ENCODE results near the gene NAA35.
"Not testable (repeated sequence)": the region's sequence is repeated elsewhere in the genome, so short reads cannot be mapped to it uniquely, and the experiment has no call there.

Gene NAA35

GRCh38 chr9:86035827-86036440 lies 95.0 kb downstream of the NAA35 start:
- no peak for DNase-seq

GRCh38 chr9:86036555-86036954 lies 95.6 kb downstream of the NAA35 start:
- no peak for DNase-seq

GRCh38 chr9:86039991-86040860 lies 99.3 kb downstream of the NAA35 start:
- no peak for DNase-seq

- DNase-seq = no peak
These were observed 99.9 kb downstream of the NAA35 start for GRCh38 chr9:86040861-86041155.

- no peak for DNase-seq
These were observed 100.4 kb downstream of the NAA35 start for GRCh38 chr9:86041311-86041741.

GRCh38 chr9:86042199-86042978 lies 101.4 kb downstream of the NAA35 start:
- no peak for DNase-seq

- DNase-seq = no peak
These were observed 102.6 kb downstream of the NAA35 start for GRCh38 chr9:86043586-86043985.

- DNase-seq = no peak
These were observed 103.1 kb downstream of the NAA35 start for GRCh38 chr9:86043999-86044398.

GRCh38 chr9:86045654-86046053 lies 104.7 kb downstream of the NAA35 start:
- no peak for DNase-seq

- DNase-seq = no peak
These were observed 105.2 kb downstream of the NAA35 start for GRCh38 chr9:86046071-86046636.

GRCh38 chr9:86046930-86047341 lies 106.0 kb downstream of the NAA35 start:
- DNase-seq = no peak

- DNase-seq = no peak
These were observed 106.4 kb downstream of the NAA35 start for GRCh38 chr9:86047361-86047760.

GRCh38 chr9:86048018-86048742 lies 107.2 kb downstream of the NAA35 start:
- not testable (repeated sequence) for DNase-seq

GRCh38 chr9:86052556-86053468 lies 111.9 kb downstream of the NAA35 start:
- no peak for DNase-seq

- DNase-seq = no peak
These were observed 113.7 kb downstream of the NAA35 start for GRCh38 chr9:86054695-86055094.

GRCh38 chr9:86057491-86057890 lies 116.5 kb downstream of the NAA35 start:
- DNase-seq = no peak

- DNase-seq = no peak
These were observed 121.2 kb downstream of the NAA35 start for GRCh38 chr9:86061972-86062739.

GRCh38 chr9:86062845-86063693 lies 122.1 kb downstream of the NAA35 start:
- DNase-seq = no peak

GRCh38 chr9:86064220-86064619 lies 123.3 kb downstream of the NAA35 start:
- no peak for DNase-seq

Data from activated naive CD4-positive, alpha-beta T cell (primary cell).